Measurements from ENCODE around the gene ARID4B. TPM values are rescaled to one million over a fixed set of nuclear protein-coding genes. Genes with fewer than 3 reads are reported as not detected.

ARID4B gene
- total and polyA plus RNA-seq, 2 of the 13 experiments (the other 11 are each of a cell fraction or from before 2014, with no cell fraction given), result 9.7 to 24.6 TPM

DNA sequence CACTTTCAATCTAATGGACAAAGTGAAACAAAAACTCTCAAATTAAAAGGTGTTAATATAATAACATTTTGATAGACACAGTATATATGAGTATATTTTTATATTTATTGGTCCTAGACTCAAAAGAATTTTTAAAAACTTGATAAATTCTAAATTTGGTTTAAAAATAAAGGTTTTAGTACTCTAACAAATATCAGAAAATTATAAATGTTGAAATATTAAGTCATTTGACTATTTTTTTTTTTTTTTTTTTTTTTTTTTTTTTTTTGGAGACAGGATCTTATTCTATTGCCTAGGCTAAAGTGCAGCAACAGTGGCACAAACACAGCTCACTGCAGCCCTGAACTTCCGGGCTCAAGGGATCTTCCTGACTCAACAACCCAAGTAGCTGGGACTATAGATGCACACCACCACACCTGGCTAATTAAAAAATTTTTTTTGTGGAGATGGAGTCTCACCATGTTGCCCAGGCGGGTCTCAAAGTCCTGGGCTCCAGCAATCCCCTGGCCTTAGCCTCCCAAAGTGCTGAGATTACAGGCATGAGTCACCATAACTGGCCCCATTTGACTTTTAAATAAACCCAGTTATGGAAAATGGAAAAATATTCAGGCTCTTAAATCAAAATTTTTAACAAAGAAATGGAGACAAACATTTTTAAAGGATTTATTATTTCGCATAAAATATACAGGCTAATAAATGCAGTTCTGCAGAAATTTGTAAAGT is 106.2 kb downstream of the ARID4B start:
- FAIRE-seq, result no peak
- H3K79me2 ChIP-seq (ENCODE audit: insufficient read depth, low read length), result no peaks in the 10 kb centered on the region
- peaks cover 12 to 55% of the 10 kb centered on the region in 2 experiments for H3K36me3 ChIP-seq (replicated peaks in 1 of 2; ENCODE audit: control insufficient read depth in 1 of 2, insufficient read depth in 2 of 2, low read length in 2 of 2)
- ChIA-PET POLR2A (interaction anchor here (0.9 kb wide), 1 partner anchor 61 kb away, joined by 3 read pairs; the partner anchor contains the start of gene RBM34), CTCF (ENCODE audit: low intra/inter-chr PET ratio, low total read pairs) (no interaction called here)
- no peak for DNase-seq (ENCODE audit: low spot score)
- no peak overlapping the region for H3K9ac ChIP-seq (ENCODE audit: insufficient read depth, low read depth, low read length)
- no peak overlapping the region for H2AFZ ChIP-seq (ENCODE audit: low read length)
- H3K4me3 ChIP-seq (replicated peaks in 1 of 3; ENCODE audit: insufficient read depth in 1 of 3, low read depth in 2 of 3, low read length in 3 of 3), result no peak overlapping the region
- H3K9me3 ChIP-seq (ENCODE audit: low read length), result no peaks in the 10 kb centered on the region
- no TSS peak for BruUV-seq (replicated peaks)
- H4K20me1 ChIP-seq (ENCODE audit: insufficient read depth, low read length), result no peaks in the 10 kb centered on the region
- no peak overlapping the region for H3K27ac ChIP-seq (ENCODE audit: extremely low read length, insufficient read depth, low read length)
- H3K4me1 ChIP-seq (ENCODE audit: insufficient read depth, low read length), result no peaks in the 10 kb centered on the region
- H3K27me3 ChIP-seq (ENCODE audit: control insufficient read depth in 1 of 2, insufficient read depth in 2 of 2, low read length in 2 of 2), result no peaks in the 10 kb centered on the region
- intact Hi-C loops (cut with micrococcal nuclease; ENCODE audit: unreplicated experiment) (no loop called here), in situ Hi-C loops (cut with HindIII; ENCODE audit: extremely low pct_ligation_motif_present, low pct_unique_long_range_greater_than_20kb) (no loop called here)
- WGBS (ENCODE audit: low lambda C conversion rate), result 95% methylated on average over 3 of the region's 3 CpGs
- no peak for ATAC-seq
- H3K4me2 ChIP-seq (ENCODE audit: low read depth, low read length), result no peak overlapping the region
- TF ChIP-seq E2F5 (CRISPR knock-in tag; conservative IDR thresholded peaks at IDR 0.05) (no peak), ATF4 (CRISPR knock-in tag; IDR thresholded peaks at IDR 0.05) (no peak), ATF5 (CRISPR knock-in tag; IDR thresholded peaks at IDR 0.05; ENCODE audit: low read depth) (no peak), MXD1 (CRISPR knock-in tag; IDR thresholded peaks at IDR 0.05) (no peak), JUND (CRISPR knock-in tag; IDR thresholded peaks at IDR 0.05) (no peak), KDM4B (CRISPR knock-in tag; IDR thresholded peaks at IDR 0.05) (no peak), ZNF614 (CRISPR knock-in tag; IDR thresholded peaks at IDR 0.05; ENCODE audit: borderline replicate concordance) (no peak), ATF7-NPFF (CRISPR knock-in tag; IDR thresholded peaks at IDR 0.05; ENCODE audit: low read depth) (no peak), ZEB1 (IDR thresholded peaks at IDR 0.05; ENCODE audit: insufficient replicate concordance, low read depth) (no peak), GLI4 (CRISPR knock-in tag; IDR thresholded peaks at IDR 0.05; ENCODE audit: borderline replicate concordance) (no peak), ZNF816 (CRISPR knock-in tag; IDR thresholded peaks at IDR 0.05; ENCODE audit: borderline replicate concordance) (no peak), TCF7 (IDR thresholded peaks at IDR 0.05; ENCODE audit: low read depth) (no peak), WIZ (CRISPR knock-in tag; IDR thresholded peaks at IDR 0.05) (no peak), ZNF773 (CRISPR knock-in tag; IDR thresholded peaks at IDR 0.05; ENCODE audit: borderline replicate concordance) (no peak)
- TF ChIP-seq, protein P1, sequence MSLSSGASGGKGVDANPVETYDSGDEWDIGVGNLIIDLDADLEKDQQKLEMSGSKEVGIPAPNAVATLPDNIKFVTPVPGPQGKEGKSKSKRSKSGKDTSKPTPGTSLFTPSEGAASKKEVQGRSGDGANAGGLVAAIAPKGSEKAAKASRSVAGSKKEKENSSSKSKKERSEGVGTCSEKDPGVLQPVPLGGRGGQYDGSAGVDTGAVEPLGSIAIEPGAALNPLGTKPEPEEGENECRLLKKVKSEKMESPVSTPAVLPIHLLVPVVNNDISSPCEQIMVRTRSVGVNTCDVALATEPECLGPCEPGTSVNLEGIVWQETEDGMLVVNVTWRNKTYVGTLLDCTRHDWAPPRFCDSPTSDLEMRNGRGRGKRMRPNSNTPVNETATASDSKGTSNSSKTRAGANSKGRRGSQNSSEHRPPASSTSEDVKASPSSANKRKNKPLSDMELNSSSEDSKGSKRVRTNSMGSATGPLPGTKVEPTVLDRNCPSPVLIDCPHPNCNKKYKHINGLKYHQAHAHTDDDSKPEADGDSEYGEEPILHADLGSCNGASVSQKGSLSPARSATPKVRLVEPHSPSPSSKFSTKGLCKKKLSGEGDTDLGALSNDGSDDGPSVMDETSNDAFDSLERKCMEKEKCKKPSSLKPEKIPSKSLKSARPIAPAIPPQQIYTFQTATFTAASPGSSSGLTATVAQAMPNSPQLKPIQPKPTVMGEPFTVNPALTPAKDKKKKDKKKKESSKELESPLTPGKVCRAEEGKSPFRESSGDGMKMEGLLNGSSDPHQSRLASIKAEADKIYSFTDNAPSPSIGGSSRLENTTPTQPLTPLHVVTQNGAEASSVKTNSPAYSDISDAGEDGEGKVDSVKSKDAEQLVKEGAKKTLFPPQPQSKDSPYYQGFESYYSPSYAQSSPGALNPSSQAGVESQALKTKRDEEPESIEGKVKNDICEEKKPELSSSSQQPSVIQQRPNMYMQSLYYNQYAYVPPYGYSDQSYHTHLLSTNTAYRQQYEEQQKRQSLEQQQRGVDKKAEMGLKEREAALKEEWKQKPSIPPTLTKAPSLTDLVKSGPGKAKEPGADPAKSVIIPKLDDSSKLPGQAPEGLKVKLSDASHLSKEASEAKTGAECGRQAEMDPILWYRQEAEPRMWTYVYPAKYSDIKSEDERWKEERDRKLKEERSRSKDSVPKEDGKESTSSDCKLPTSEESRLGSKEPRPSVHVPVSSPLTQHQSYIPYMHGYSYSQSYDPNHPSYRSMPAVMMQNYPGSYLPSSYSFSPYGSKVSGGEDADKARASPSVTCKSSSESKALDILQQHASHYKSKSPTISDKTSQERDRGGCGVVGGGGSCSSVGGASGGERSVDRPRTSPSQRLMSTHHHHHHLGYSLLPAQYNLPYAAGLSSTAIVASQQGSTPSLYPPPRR (CRISPR knock-in tag; IDR thresholded peaks at IDR 0.05; ENCODE audit: borderline replicate concordance), result no peak

All from HepG2 (cell line).